CD14-positive monocyte (primary cell): Measurements from ENCODE around the gene ARCN1. TPM values are rescaled to one million over a fixed set of nuclear protein-coding genes. Genes with fewer than 3 reads are reported as not detected.

Experiments
- DNase-seq, 3 donors: peaks; one replicate each; pipeline ENCODE4 v3.0.0-alpha.2; 2011 to 2022
- H2AFZ ChIP-seq: 2 replicates; pipeline ENCODE4 v1.6.0; 2012; ENCODE audit warnings: mild to moderate bottlenecking, low read depth, low read length, inconsistent platforms; ENCODE audit not compliant: insufficient read depth, poor library complexity, severe bottlenecking
- H3K27ac ChIP-seq, 2 donors: 1 replicate in 1 of 2; 2 replicates in 1 of 2; pipeline ENCODE4 v1.5.1; 2012 to 2013; ENCODE audit warnings: low read length in 2 of 2, control low read depth in 1 of 2, inconsistent platforms in 1 of 2, low read depth in 1 of 2, mild to moderate bottlenecking in 1 of 2
- H3K27me3 ChIP-seq, 2 donors: one replicate each; pipeline versions ENCODE4 v1.6.0 to v1.6.1; 2011 to 2013; ENCODE audit warnings: low read length in 2 of 2; ENCODE audit not compliant: control insufficient read depth in 2 of 2, insufficient read depth in 2 of 2
- H3K36me3 ChIP-seq, 2 donors: replicated peaks in 1 of 2; 1 replicate in 1 of 2; 2 replicates in 1 of 2; pipeline versions ENCODE4 v1.5.1 to v1.6.1; 2012 to 2013; ENCODE audit warnings: low read length in 2 of 2, control low read depth in 1 of 2, inconsistent platforms in 1 of 2, mild to moderate bottlenecking in 1 of 2; ENCODE audit not compliant: insufficient read depth in 2 of 2, control insufficient read depth in 1 of 2
- H3K4me1 ChIP-seq, 2 donors: 1 replicate in 1 of 2; 2 replicates in 1 of 2; pipeline versions ENCODE4 v1.5.1 to v1.6.1; 2012 to 2013; ENCODE audit warnings: low read length in 2 of 2, control low read depth in 1 of 2, inconsistent platforms in 1 of 2, mild to moderate bottlenecking in 1 of 2, moderate library complexity in 1 of 2; ENCODE audit not compliant: insufficient read depth in 2 of 2, control insufficient read depth in 1 of 2
- H3K4me2 ChIP-seq: replicated peaks from 2 replicates; pipeline ENCODE3; 2012; ENCODE audit warnings: low read length, moderate library complexity, mild to moderate bottlenecking; ENCODE audit not compliant: poor library complexity, severe bottlenecking; ENCODE audit errors: extremely low read depth
- H3K4me3 ChIP-seq, 3 experiments: fragments of 200-600 bp in 1 of 3; sonication (generic) in 1 of 3; replicated peaks in 1 of 3; 1 replicate in 2 of 3; 2 replicates in 1 of 3; pipeline ENCODE4 v1.5.1; 2011 to 2013; ENCODE audit warnings: low read length in 3 of 3, mild to moderate bottlenecking in 3 of 3, control low read depth in 2 of 3, low read depth in 2 of 3, inconsistent platforms in 1 of 3, moderate library complexity in 1 of 3
- H3K79me2 ChIP-seq: 2 replicates; pipeline ENCODE4 v1.6.0; 2012; ENCODE audit warnings: mild to moderate bottlenecking, control low read depth, inconsistent platforms, low read length, moderate library complexity; ENCODE audit not compliant: insufficient read depth
- H3K9ac ChIP-seq: 2 replicates; pipeline ENCODE4 v1.6.0; 2017; ENCODE audit warnings: low read length, mild to moderate bottlenecking; ENCODE audit not compliant: insufficient read depth, poor library complexity, severe bottlenecking
- H3K9me3 ChIP-seq, 2 donors: replicated peaks in 1 of 2; 1 replicate in 1 of 2; 2 replicates in 1 of 2; pipeline versions ENCODE4 v1.5.1 to v1.6.1; 2012 to 2013; ENCODE audit warnings: low read length in 2 of 2, control low read depth in 1 of 2; ENCODE audit not compliant: control insufficient read depth in 1 of 2, insufficient read depth in 1 of 2
- H4K20me1 ChIP-seq: 2 replicates; pipeline ENCODE4 v1.6.0; 2012; ENCODE audit warnings: mild to moderate bottlenecking, low read length, control low read depth, moderate library complexity; ENCODE audit not compliant: insufficient read depth
- H3K27ac Mint-ChIP-seq, 7 donors: one replicate each; pipeline ENCODE4 v1.8.0; 2020; ENCODE audit warnings: mild to moderate bottlenecking in 7 of 7, mixed read lengths in 7 of 7, moderate library complexity in 6 of 7, inconsistent platforms in 2 of 7
- H3K27me3 Mint-ChIP-seq, 3 donors: one replicate each; pipeline ENCODE4 v1.8.0; 2021 to 2022; ENCODE audit warnings: low read depth in 3 of 3, mild to moderate bottlenecking in 3 of 3, mixed read lengths in 3 of 3, moderate library complexity in 3 of 3, inconsistent platforms in 1 of 3
- H3K36me3 Mint-ChIP-seq, 2 donors: one replicate each; pipeline ENCODE4 v1.8.0; 2020; ENCODE audit warnings: mixed read lengths in 2 of 2, inconsistent platforms in 1 of 2, mild to moderate bottlenecking in 1 of 2
- H3K4me1 Mint-ChIP-seq: one replicate; pipeline ENCODE4 v1.8.0; 2020; ENCODE audit warnings: mild to moderate bottlenecking, mixed read lengths
- H3K4me3 Mint-ChIP-seq, 2 donors: one replicate each; pipeline ENCODE4 v1.8.0; 2020; ENCODE audit warnings: mild to moderate bottlenecking in 2 of 2, mixed read lengths in 2 of 2, moderate library complexity in 1 of 2
- H3K9me3 Mint-ChIP-seq, 7 donors: one replicate each; pipeline ENCODE4 v1.8.0; 2020 to 2022; ENCODE audit warnings: mixed read lengths in 7 of 7, mild to moderate bottlenecking in 6 of 7, moderate library complexity in 6 of 7, inconsistent platforms in 2 of 7
- CTCF ChIP-seq: fragments of 200-600 bp; IDR thresholded peaks from one replicate; pipeline ENCODE4 v1.8.0; 2022; ENCODE audit warnings: antibody characterized with exemption, mild to moderate bottlenecking
- WGBS: methylation state at CpG from one replicate; pipeline ENCODE4 v1.1.5; 2013; ENCODE audit warnings: missing lambda C conversion rate; ENCODE audit not compliant: insufficient coverage; 5-methylcytosine and 5-hydroxymethylcytosine counted together
- intact Hi-C, 2 donors: fragments of 100-400 bp; cut with micrococcal nuclease; formaldehyde crosslinking; loops; one replicate each; pipeline versions ENCODE4 v1.15.0 to v1.15.1; 2023
- polyA plus RNA-seq, 3 donors: library from polyadenylated mRNA; depleted of rRNA in 1 of 3; unstranded in 2 of 3; stranded (reverse) in 1 of 3; fragments of 300-500 nt in 2 of 3; fragments of >200 nt in 1 of 3; fragmentation: Illumina TruSeq in 2 of 3; gene quantifications; 1 replicate in 2 of 3; 2 replicates in 1 of 3; pipeline ENCODE4 v1.2.3, GENCODE V29; 2012 to 2021

The ARCN1 gene
- polyA plus RNA-seq, 3 donors = 36.1 to 101 (median 79.7) TPM

- no peaks in the 10 kb centered on the region for H3K4me1 ChIP-seq
- no peaks in the 10 kb centered on the region for H3K36me3 ChIP-seq
- no peak for DNase-seq
- no peaks in the 10 kb centered on the region for H3K9me3 ChIP-seq
- Mint-ChIP-seq H3K4me3 (no peak overlapping the region), H3K36me3 (no peaks in the 10 kb centered on the region), H3K27me3 (peaks cover 0 to 4% (median 4%) of the 10 kb centered on the region in 3 donors), H3K27ac (peak overlapping the region in 1 of 7 donors; percentile 63), H3K9me3 (no peaks in the 10 kb centered on the region), H3K4me1 (no peaks in the 10 kb centered on the region)
- no peaks in the 10 kb centered on the region for H4K20me1 ChIP-seq
- no peak for TF ChIP-seq CTCF
- no peak overlapping the region for H3K9ac ChIP-seq
- no peak overlapping the region for H3K27ac ChIP-seq
- no peak overlapping the region for H2AFZ ChIP-seq
- intact Hi-C loops = no loop called here
- no peak overlapping the region for H3K4me2 ChIP-seq
- no peak overlapping the region for H3K4me3 ChIP-seq
- no peaks in the 10 kb centered on the region for H3K27me3 ChIP-seq
- no peaks in the 10 kb centered on the region for H3K79me2 ChIP-seq
- WGBS = 92% methylated on average over 4 of the region's 11 CpGs
Measured at GRCh38 chr11:118641397-118642019, 69.3 kb downstream of the ARCN1 start.

GRCh38 chr11:118643142-118643994 is 71.2 kb downstream of the ARCN1 start:
- H3K36me3 ChIP-seq = no peaks in the 10 kb centered on the region
- no peak overlapping the region for H2AFZ ChIP-seq
- intact Hi-C loops = no loop called here
- Mint-ChIP-seq H3K9me3 (no peaks in the 10 kb centered on the region), H3K4me3 (no peak overlapping the region), H3K4me1 (no peaks in the 10 kb centered on the region), H3K27me3 (peaks cover 0 to 6% (median 5%) of the 10 kb centered on the region in 3 donors), H3K27ac (no peak overlapping the region), H3K36me3 (no peaks in the 10 kb centered on the region)
- no peak overlapping the region for H3K9ac ChIP-seq
- no peaks in the 10 kb centered on the region for H4K20me1 ChIP-seq
- no peak overlapping the region for H3K27ac ChIP-seq
- WGBS = 100% methylated on average over 2 of the region's 11 CpGs
- DNase-seq = no peak
- no peaks in the 10 kb centered on the region for H3K27me3 ChIP-seq
- no peaks in the 10 kb centered on the region for H3K9me3 ChIP-seq
- TF ChIP-seq CTCF = no peak
- H3K79me2 ChIP-seq = no peaks in the 10 kb centered on the region
- H3K4me1 ChIP-seq = no peaks in the 10 kb centered on the region
- no peak overlapping the region for H3K4me2 ChIP-seq
- H3K4me3 ChIP-seq = no peak overlapping the region
